Measurements from ENCODE around the gene PEPD.

Gene PEPD

DNA sequence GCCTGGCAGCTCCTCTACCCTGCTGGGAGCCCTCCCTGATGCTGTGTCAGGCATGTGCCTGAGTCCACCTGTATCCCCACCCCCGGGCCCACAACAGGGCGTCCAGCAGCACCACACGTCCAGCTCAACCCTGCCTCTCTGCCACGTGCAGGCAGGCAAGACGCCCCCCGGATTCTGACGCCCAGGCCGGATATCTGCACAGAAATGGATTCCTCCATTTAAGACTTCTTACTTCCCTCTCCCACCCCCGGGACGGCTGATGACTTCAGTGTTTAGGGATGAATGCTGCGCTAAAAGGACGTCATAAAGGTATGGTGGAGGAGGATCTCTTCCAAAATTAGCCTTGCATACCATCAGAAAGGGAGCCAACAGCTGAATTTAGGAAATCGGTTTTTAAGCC lies 10.2 kb downstream of the PEPD start:
- no peak for DNase-seq (ENCODE audit: low read depth)

DNA sequence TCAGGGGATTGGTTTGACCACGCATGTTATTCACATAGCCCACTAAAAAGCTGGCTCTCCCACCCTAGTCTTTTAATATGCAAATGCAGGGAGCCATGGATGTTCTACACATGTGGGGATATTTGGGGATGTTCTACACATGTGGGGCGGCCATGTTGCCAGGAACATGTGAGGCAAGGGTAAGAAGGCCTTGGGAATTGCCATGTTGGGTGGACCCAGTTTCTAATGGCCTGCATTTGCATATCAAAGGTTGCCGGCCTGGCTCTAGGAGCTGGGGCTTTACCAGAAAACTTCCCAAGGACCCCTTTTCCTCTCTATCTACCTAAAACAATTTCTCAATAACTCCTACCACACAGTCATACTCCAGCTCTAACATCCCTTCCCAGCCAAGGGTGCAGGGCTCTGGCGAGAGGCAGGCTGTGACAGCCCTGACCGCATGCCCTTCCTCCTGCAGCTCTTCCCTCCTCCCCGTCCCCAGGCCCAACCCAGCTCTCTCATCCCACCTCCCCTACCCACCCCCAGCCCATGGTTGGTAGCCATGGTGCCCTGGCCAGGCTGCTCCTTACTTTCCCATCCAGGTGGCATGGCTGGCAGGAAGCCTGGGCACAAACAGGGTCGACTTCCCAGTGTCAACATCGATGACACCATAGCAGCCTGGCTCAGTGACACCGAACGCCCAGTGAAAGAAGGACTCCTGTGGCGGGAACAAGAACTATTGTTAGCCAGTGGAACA lies 11.0 kb downstream of the PEPD start:
- no peak for DNase-seq (ENCODE audit: low read depth)

GRCh38 chr19:33509774-33510173 lies 11.8 kb downstream of the PEPD start:
- DNase-seq (ENCODE audit: low read depth): no peak

- DNase-seq (ENCODE audit: low read depth): no peak
Measured at GRCh38 chr19:33508941-33509614, 12.5 kb downstream of the PEPD start.

- no peak for DNase-seq (ENCODE audit: low read depth)
Measured at GRCh38 chr19:33508431-33508830, 13.2 kb downstream of the PEPD start.

- DNase-seq (ENCODE audit: low read depth): no peak
Measured at GRCh38 chr19:33508009-33508408, 13.6 kb downstream of the PEPD start.

- no peak for DNase-seq (ENCODE audit: low read depth)
Measured at GRCh38 chr19:33507021-33507956, 14.3 kb downstream of the PEPD start.

GRCh38 chr19:33506498-33506897 lies 15.1 kb downstream of the PEPD start:
- DNase-seq (ENCODE audit: low read depth): no peak

DNA sequence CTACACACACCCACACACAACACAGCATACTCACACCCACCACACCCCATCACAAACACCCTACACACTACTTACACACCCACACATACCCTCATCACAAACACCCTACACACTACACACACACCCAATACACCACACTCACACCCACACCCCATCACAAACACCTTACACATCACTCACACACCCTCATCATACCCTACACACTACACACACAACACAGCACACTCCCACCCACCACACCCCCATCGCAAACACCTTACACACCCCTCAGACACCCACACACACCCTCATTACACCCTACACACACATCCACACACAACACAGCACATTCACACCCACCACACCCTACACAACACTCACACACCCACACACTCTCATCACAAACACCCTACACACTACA lies 15.8 kb downstream of the PEPD start:
- DNase-seq (ENCODE audit: low read depth): no peak

DNA sequence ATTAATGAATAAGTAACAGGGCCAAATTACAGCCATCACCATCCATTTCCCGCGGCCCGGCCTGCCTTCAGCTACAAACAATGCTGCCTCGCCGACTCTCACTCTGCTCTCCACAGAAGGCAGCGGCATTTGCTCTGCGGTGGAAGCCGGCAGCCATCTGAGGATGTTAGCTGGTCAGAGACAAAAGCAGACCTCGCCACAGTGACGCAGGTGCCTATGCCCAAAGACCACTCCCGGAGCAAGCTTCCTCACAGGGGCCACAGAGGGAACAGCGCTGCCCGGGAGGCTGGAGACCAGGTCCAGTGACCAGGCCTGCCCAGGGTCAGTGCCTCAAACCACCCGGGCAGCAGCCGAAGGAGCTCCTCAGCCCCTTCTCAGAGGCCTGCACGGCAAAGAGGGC lies 16.4 kb downstream of the PEPD start:
- no peak for DNase-seq (ENCODE audit: low read depth)

GRCh38 chr19:33504058-33504444 lies 17.5 kb downstream of the PEPD start:
- DNase-seq (ENCODE audit: low read depth): no peak

DNA sequence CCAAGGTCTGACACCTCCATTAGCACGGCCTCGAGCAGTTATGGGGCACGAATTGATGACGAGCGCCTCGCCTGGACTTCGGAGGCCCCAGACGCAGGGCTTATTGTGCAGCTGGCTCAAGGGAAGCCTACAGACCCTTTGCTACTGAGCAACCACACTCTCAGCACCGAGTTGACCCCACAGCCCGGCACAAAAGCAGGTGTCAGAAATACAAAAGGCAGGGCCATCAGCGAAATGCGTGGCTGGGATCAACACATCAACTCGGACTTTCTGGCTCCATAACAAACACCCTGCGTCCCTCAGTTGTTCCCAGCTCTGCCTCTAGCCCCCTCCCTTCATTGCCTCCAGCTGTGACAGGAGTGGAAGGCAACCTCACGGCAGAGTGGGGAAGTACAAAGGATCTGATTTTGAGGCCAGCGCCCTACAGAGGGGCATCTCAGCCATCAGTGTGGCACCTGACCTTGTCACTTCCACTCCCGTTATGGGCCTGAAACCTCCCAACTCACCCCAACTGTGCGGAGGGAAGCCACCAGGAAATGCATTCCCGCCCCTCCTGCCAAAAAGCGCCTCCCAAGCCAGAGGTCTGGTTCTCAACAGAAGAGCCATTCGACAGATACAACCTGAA lies 18.0 kb downstream of the PEPD start:
- DNase-seq (ENCODE audit: low read depth): no peak

GRCh38 chr19:33503030-33503429 lies 18.6 kb downstream of the PEPD start:
- DNase-seq (ENCODE audit: low read depth): no peak

DNA sequence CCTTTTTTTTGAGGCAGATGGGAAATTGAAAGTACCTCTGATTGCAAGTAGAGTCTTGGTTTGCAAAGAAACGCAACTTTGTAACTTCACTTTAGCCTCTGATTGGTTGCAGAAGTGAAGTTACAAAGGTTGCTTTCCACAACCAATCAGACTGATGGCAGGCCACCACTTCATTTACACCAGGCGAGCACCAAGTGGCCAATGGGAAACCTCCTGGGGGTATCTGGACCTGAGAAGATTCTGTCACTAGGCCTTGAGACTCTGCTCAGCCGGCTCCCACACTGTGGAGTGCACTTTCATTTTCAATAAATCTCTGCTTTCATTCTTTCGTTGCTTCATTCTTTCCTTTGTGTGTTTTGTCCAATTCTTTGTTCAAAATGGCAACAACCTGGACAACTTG lies 19.1 kb downstream of the PEPD start:
- no peak for DNase-seq (ENCODE audit: low read depth)

GRCh38 chr19:33501693-33502356 lies 19.8 kb downstream of the PEPD start:
- no peak for DNase-seq (ENCODE audit: low read depth)

DNA sequence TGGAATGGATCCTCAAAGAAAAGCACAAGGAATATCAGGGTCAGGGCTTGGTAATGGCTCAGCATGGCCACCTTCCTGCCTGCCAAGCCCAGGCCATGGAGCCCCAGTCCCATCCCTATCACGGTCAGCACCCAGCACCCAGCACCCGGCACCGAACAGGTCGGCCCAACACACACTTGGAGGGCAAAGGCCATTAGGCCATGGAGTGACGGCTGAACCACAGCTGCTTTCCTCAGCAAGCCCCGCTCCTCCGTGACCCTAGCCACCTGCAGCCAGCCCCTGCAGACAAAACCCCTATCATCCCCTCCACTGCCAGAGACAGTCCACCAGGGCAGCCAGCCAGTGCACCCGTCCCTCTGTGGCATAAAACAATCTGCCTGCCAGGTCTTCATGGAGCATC lies 20.6 kb downstream of the PEPD start:
- no peak for DNase-seq (ENCODE audit: low read depth)

- no peak for DNase-seq (ENCODE audit: low read depth)
Measured at GRCh38 chr19:33500586-33500985, 21.0 kb downstream of the PEPD start.

DNA sequence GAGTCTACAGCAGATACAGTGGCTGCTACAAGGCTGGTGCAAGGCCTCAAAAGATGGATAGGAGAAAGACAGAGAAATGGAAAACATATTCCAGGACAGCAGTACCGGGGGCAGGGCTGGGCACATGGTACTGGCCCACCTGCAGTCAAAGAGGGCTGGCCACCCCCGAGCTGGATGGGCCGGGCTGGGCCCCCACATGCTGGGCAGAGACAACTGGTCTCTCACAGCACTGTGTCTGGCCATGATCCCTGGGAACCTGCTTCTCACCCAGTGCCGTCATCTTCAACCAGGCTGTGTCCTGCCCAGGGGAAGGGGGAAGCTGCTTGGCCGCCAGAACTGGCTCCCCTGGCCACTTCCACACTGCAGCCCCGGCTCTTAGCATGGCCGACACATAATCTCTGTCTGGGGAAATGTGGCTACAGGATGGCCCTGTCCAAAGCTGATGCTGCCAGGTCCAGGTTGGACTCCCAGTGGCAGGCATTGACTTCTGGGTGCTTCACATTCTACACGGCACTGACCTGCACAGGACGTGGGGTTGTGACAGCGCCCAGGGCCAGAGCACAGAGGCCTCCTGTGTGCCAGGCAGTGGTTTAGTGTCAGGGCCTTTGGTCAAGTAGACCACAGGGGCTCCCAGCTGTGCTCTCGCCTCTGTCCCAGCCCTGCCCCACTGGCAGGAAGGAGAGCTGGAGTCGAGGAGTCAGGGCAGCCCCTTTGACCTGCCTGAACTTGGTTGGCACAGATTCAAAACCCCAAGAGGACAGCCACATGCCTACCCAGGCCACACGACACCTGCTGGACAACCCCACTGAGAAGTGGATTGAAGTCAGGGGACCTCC lies 21.7 kb downstream of the PEPD start:
- DNase-seq (ENCODE audit: low read depth): no peak

- DNase-seq (ENCODE audit: low read depth): no peak
Measured at GRCh38 chr19:33499248-33499647, 22.3 kb downstream of the PEPD start.

DNA sequence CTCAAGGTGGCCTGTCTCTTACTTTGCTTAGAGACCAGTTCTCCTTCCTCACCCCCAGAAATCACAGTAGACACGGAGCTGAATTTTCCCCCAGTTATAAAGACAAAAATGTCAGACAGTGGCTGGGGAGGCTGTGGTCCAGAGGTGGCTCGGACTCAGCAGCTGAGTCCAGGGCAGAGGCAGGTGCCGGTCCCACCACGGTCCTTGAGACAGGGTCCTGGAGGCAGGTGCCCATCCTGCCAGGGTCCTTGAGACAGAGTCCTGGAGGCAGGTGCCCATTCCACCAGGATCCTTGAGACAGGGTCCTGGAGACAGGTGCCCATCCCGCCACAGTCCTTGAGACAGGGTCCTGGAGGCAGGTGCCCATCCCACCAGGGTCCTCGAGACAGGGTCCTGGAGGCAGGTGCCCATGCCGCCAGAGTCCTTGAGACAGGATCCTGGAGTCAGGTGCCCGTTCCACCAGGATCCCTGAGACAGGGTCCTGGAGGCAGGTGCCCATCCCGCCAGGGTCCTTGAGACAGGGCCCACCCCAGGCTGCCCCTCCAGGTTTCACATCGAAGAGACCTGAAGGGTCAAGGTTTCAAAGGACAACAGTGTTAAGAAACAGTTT lies 23.1 kb downstream of the PEPD start:
- DNase-seq (ENCODE audit: low read depth): no peak

All from fibroblast of the conjunctiva (primary cell).